ENCODE measurements around the gene KLF13.

KLF13 gene

DNA sequence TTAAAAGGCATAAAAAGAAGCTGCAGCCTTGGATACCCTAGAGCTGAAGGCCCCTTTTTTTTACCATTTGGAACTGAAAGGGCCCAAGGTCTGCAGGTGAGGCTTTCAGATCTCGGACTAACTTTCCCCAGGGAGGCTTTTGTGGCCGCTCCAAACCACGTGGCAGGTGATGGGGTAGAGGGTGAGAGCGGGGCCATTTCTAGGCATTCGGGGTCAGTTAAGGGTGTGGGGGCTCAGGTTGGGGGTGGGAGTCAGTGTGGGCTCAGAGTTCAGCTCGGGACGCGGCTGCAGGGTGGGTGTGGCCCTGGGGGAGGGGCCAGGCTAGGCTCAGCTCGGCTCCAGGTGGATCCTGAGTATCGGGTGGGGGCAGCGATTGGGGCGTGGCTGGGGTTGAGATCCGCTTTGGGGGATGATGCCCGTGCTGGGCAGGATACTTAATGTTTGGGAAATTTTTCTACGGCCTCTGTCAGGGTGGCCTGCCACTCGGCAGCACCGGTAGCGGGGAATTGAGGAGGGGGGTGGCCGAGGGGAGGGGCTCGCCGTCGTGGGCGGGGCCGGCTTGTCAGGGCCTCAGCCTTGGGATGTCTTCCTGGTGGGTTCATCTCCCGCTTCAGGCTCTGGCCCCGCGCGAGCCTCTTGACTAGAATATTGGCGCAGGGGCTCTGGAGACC lies 2.5 kb downstream of the KLF13 start:
- peak in 1 of 3 donors; percentile 30 for DNase-seq
- ChIA-PET CTCF (interaction anchor here (0.7 to 1.2 kb wide), 4 partner anchors 11 to 106 kb away, joined by 3 to 4 read pairs (median 4); no protein-coding TSS in a partner anchor), POLR2A (interaction anchor here (0.8 kb wide), 1 partner anchor 30 kb away, joined by 3 read pairs; no protein-coding TSS in a partner anchor)
- peak overlapping the region; percentile 83 to 93 for H3K27ac ChIP-seq (ENCODE audit: insufficient read depth in 1 of 2, low read depth in 1 of 2, low read length in 2 of 2, poor library complexity in 1 of 2, severe bottlenecking in 2 of 2)
- peaks cover 0 to 5% (median 0%) of the 10 kb centered on the region in 4 experiments for H3K36me3 ChIP-seq (ENCODE audit: control insufficient read depth in 4 of 4, insufficient read depth in 4 of 4, low read length in 3 of 4)
- H3K4me3 ChIP-seq (ENCODE audit: control insufficient read depth in 1 of 7, extremely low read depth in 1 of 7, insufficient read depth in 4 of 7, low read depth in 2 of 7, low read length in 6 of 7), result peak overlapping the region in 6 of 7 experiments; percentile 69 to 86 (median 80)
- WGBS (ENCODE audit: insufficient coverage), result 28% methylated on average over 16 of the region's 29 CpGs
- no peaks in the 10 kb centered on the region for H3K27me3 ChIP-seq (replicated peaks in 2 of 5; ENCODE audit: control insufficient read depth in 4 of 5, insufficient read depth in 5 of 5, low read length in 4 of 5)
- peaks cover 12 to 65% (median 57%) of the 10 kb centered on the region in 4 experiments for H3K4me1 ChIP-seq (ENCODE audit: control extremely low read depth in 1 of 4, control insufficient read depth in 4 of 4, insufficient read depth in 4 of 4, low read length in 3 of 4)
- H3K9me3 ChIP-seq (ENCODE audit: control extremely low read depth in 1 of 5, control insufficient read depth in 4 of 5, insufficient read depth in 2 of 5, low read depth in 1 of 5, low read length in 4 of 5), result no peaks in the 10 kb centered on the region

DNA sequence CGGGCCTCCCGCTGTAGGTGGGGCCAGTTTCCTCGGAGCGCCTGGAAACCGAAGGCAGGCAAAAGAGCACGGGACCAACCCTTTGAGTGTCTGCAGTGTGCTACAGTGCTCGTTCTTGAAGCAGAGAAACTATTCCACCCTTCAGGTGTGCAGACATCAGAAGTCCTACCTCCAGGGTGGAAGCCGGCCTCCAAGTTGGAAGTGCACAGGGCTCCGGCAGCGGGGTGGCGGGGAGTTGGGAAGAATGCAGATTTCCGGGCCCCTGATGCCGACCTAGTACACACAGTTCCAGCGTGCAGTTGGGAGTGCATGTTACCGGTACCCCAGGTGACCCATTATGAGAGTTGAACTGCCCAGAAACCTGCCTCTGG lies 3.0 kb downstream of the KLF13 start:
- no peak for DNase-seq
- no peaks in the 10 kb centered on the region for H3K27me3 ChIP-seq (replicated peaks in 2 of 5; ENCODE audit: control insufficient read depth in 4 of 5, insufficient read depth in 5 of 5, low read length in 4 of 5)
- H3K27ac ChIP-seq (ENCODE audit: insufficient read depth in 1 of 2, low read depth in 1 of 2, low read length in 2 of 2, poor library complexity in 1 of 2, severe bottlenecking in 2 of 2), result peak overlapping the region in 1 of 2 experiments; percentile 93
- ChIA-PET POLR2A (no interaction called here), CTCF (interaction anchor here (0.7 to 1.2 kb wide), 3 partner anchors 28 to 106 kb away, joined by 3 to 4 read pairs (median 3); no protein-coding TSS in a partner anchor)
- 79% methylated on average over 12 of the region's 15 CpGs for WGBS (ENCODE audit: insufficient coverage)
- peaks cover 9 to 60% (median 52%) of the 10 kb centered on the region in 4 experiments for H3K4me1 ChIP-seq (ENCODE audit: control extremely low read depth in 1 of 4, control insufficient read depth in 4 of 4, insufficient read depth in 4 of 4, low read length in 3 of 4)
- peak overlapping the region in 4 of 7 experiments; percentile 5 to 86 (median 76) for H3K4me3 ChIP-seq (ENCODE audit: control insufficient read depth in 1 of 7, extremely low read depth in 1 of 7, insufficient read depth in 4 of 7, low read depth in 2 of 7, low read length in 6 of 7)
- peaks cover 0 to 5% (median 0%) of the 10 kb centered on the region in 4 experiments for H3K36me3 ChIP-seq (ENCODE audit: control insufficient read depth in 4 of 4, insufficient read depth in 4 of 4, low read length in 3 of 4)
- H3K9me3 ChIP-seq (ENCODE audit: control extremely low read depth in 1 of 5, control insufficient read depth in 4 of 5, insufficient read depth in 2 of 5, low read depth in 1 of 5, low read length in 4 of 5), result no peaks in the 10 kb centered on the region

DNA sequence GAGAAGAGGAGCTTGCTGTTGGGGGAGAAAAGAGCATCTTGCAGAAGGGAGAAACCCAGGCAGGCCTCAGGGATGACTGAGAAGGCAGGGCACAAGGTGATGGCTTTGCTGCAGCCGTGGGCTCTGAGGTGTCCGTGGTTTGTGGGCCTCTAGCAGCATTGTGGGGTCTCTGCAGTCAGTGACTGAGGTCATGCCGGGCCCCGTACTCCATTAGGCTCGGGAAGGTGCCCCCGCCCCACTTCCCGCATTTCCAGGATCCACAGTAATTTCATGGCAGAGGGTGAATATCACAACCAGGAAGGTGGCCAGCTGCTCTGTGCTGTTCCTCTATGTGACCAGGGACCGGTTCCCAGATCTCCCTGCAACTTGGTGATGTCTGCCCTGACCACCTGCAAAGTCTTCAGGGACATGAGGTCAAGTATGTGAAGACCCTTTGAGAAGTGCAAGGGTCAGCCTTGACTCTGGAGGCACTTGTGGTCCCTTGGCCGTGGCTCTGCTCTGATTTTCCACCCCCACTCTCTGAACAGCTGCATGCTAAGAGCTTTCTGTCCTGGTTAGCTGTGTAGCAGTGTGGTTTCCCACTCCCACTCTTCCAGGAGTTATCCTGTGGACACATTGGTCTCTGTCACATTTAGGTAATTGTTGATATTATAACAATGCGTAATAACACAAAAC lies 3.6 kb downstream of the KLF13 start:
- CTCF ChIA-PET, result interaction anchor here (1.1 to 1.3 kb wide), 2 partner anchors 27 to 35 kb away, joined by 4 read pairs; no protein-coding TSS in a partner anchor

DNA sequence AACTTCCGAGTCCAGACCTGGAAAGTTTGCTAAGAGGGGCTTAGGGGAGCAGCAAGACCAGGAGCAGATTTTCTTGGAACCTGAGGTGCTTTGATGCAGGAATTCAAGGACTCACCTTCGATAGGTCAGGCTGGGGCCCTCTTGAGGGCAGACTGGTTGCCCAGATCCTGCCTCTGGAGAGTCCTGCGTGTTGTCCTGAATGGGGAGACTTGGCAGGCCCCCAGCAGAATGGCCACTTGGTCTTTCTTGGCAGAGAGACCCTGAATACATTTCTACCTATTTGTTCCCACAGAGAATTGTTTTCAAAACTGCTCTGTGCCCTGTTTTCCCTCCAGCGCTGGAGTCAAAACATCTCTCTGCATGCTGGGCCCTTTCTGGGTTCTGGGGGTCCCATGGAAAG lies 4.2 kb downstream of the KLF13 start:
- Histone ChIP-seq H3K4me3 (ENCODE audit: control insufficient read depth in 1 of 7, extremely low read depth in 1 of 7, insufficient read depth in 4 of 7, low read depth in 2 of 7, low read length in 6 of 7) (peak overlapping the region in 1 of 7 experiments; percentile 11), H3K27ac (ENCODE audit: insufficient read depth in 1 of 2, low read depth in 1 of 2, low read length in 2 of 2, poor library complexity in 1 of 2, severe bottlenecking in 2 of 2) (no peak overlapping the region), H3K27me3 (replicated peaks in 2 of 5; ENCODE audit: control insufficient read depth in 4 of 5, insufficient read depth in 5 of 5, low read length in 4 of 5) (no peaks in the 10 kb centered on the region), H3K36me3 (ENCODE audit: control insufficient read depth in 4 of 4, insufficient read depth in 4 of 4, low read length in 3 of 4) (peaks cover 0 to 11% (median 0%) of the 10 kb centered on the region in 4 experiments), H3K4me1 (ENCODE audit: control extremely low read depth in 1 of 4, control insufficient read depth in 4 of 4, insufficient read depth in 4 of 4, low read length in 3 of 4) (peaks cover 4 to 51% (median 42%) of the 10 kb centered on the region in 4 experiments), H3K9me3 (ENCODE audit: control extremely low read depth in 1 of 5, control insufficient read depth in 4 of 5, insufficient read depth in 2 of 5, low read depth in 1 of 5, low read length in 4 of 5) (no peaks in the 10 kb centered on the region)
- CTCF ChIA-PET, result interaction anchor here (1.3 kb wide), 1 partner anchor 26 kb away, joined by 4 read pairs; no protein-coding TSS in a partner anchor
- POLR2A ChIA-PET, result no interaction called here
- WGBS (ENCODE audit: insufficient coverage), result 96% methylated on average over 4 of the region's 4 CpGs
- DNase-seq, result no peak

More for the DNA sequence above, 3.6 kb downstream of the KLF13 start:
- Histone ChIP-seq H3K9me3 (ENCODE audit: control extremely low read depth in 1 of 5, control insufficient read depth in 4 of 5, insufficient read depth in 2 of 5, low read depth in 1 of 5, low read length in 4 of 5) (no peaks in the 10 kb centered on the region), H3K27ac (ENCODE audit: insufficient read depth in 1 of 2, low read depth in 1 of 2, low read length in 2 of 2, poor library complexity in 1 of 2, severe bottlenecking in 2 of 2) (no peak overlapping the region), H3K4me1 (ENCODE audit: control extremely low read depth in 1 of 4, control insufficient read depth in 4 of 4, insufficient read depth in 4 of 4, low read length in 3 of 4) (peaks cover 4 to 54% (median 46%) of the 10 kb centered on the region in 4 experiments), H3K27me3 (replicated peaks in 2 of 5; ENCODE audit: control insufficient read depth in 4 of 5, insufficient read depth in 5 of 5, low read length in 4 of 5) (no peaks in the 10 kb centered on the region), H3K4me3 (ENCODE audit: control insufficient read depth in 1 of 7, extremely low read depth in 1 of 7, insufficient read depth in 4 of 7, low read depth in 2 of 7, low read length in 6 of 7) (peak overlapping the region in 1 of 7 experiments; percentile 79), H3K36me3 (ENCODE audit: control insufficient read depth in 4 of 4, insufficient read depth in 4 of 4, low read length in 3 of 4) (peaks cover 0 to 7% (median 0%) of the 10 kb centered on the region in 4 experiments)
- DNase-seq, result no peak
- WGBS (ENCODE audit: insufficient coverage), result 86% methylated on average over 8 of the region's 10 CpGs
- POLR2A ChIA-PET, result no interaction called here

DNA sequence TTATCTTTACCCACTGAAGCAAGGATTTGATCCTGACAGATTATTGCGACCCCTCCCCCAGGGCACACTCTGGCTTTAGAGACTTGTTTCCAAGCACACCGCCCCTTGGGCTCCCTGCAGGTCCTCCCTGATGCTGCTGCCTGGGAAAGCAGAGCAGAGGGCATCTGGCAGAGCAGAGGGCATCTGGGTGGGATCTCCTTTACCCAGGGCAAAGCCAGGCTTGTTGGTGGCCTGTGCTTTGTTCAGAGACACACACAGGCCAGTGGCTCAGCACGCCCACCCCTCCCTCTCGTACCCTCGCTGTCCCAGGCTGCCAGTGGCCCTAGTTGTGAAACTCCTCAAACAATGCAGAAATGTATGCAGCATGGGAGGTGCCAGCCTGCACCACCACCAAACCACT lies 4.8 kb downstream of the KLF13 start:
- DNase-seq, result no peak
- CTCF ChIA-PET, result no interaction called here
- POLR2A ChIA-PET, result no interaction called here
- WGBS (ENCODE audit: insufficient coverage), result 91% methylated on average over 3 of the region's 5 CpGs
- H3K9me3 ChIP-seq (ENCODE audit: control extremely low read depth in 1 of 5, control insufficient read depth in 4 of 5, insufficient read depth in 2 of 5, low read depth in 1 of 5, low read length in 4 of 5), result no peaks in the 10 kb centered on the region
- peak overlapping the region in 1 of 7 experiments; percentile 11 for H3K4me3 ChIP-seq (ENCODE audit: control insufficient read depth in 1 of 7, extremely low read depth in 1 of 7, insufficient read depth in 4 of 7, low read depth in 2 of 7, low read length in 6 of 7)
- H3K27me3 ChIP-seq (replicated peaks in 2 of 5; ENCODE audit: control insufficient read depth in 4 of 5, insufficient read depth in 5 of 5, low read length in 4 of 5), result no peaks in the 10 kb centered on the region
- peaks cover 0 to 11% (median 0%) of the 10 kb centered on the region in 4 experiments for H3K36me3 ChIP-seq (ENCODE audit: control insufficient read depth in 4 of 4, insufficient read depth in 4 of 4, low read length in 3 of 4)
- H3K27ac ChIP-seq (ENCODE audit: insufficient read depth in 1 of 2, low read depth in 1 of 2, low read length in 2 of 2, poor library complexity in 1 of 2, severe bottlenecking in 2 of 2), result no peak overlapping the region
- H3K4me1 ChIP-seq (ENCODE audit: control extremely low read depth in 1 of 4, control insufficient read depth in 4 of 4, insufficient read depth in 4 of 4, low read length in 3 of 4), result peaks cover 4 to 51% (median 43%) of the 10 kb centered on the region in 4 experiments

DNA sequence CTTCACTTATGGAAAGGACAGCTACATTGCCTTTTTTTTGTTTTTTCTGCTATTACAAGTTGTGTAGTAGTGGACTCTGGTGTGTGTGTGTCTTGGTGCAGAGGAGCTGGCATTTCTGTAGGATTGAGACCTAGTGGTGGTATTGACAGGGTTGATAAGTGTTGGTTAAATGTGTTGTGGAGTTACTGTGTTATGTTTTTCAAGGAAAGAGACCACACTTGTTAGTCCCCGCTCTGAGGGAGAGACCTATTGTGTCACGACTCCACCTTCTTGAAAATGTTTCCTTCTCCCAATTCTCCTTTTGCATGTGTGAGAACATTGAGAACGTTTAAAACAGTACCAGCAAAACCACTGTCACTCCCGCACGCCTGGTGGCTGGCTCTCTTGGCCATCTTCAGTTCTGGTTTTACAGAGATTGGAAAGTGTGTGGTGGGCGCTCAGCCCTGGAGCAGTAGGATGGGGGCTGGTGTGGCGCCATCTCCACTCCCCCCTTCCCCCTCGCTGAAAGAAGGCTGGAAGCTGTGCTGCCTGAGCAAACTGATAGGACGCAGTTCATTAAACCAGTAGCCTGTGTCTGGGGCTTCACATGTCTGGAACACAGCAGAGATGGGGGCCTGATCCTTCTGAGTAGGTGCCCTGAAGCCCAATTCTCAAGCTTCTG lies 5.5 kb downstream of the KLF13 start:
- H3K27ac ChIP-seq (ENCODE audit: insufficient read depth in 1 of 2, low read depth in 1 of 2, low read length in 2 of 2, poor library complexity in 1 of 2, severe bottlenecking in 2 of 2), result no peak overlapping the region
- POLR2A ChIA-PET, result interaction anchor here (0.6 kb wide), 1 partner anchor 25 kb away, joined by 3 read pairs; no protein-coding TSS in a partner anchor
- H3K36me3 ChIP-seq (ENCODE audit: control insufficient read depth in 4 of 4, insufficient read depth in 4 of 4, low read length in 3 of 4), result peaks cover 0 to 11% (median 0%) of the 10 kb centered on the region in 4 experiments
- peak in 2 of 3 donors; percentile 41 to 55 for DNase-seq
- WGBS (ENCODE audit: insufficient coverage), result 76% methylated on average over 3 of the region's 9 CpGs
- CTCF ChIA-PET, result interaction anchor here (0.8 to 1.6 kb wide), 5 partner anchors 20 to 156 kb away, joined by 3 to 4 read pairs (median 3); no protein-coding TSS in a partner anchor
- no peaks in the 10 kb centered on the region for H3K9me3 ChIP-seq (ENCODE audit: control extremely low read depth in 1 of 5, control insufficient read depth in 4 of 5, insufficient read depth in 2 of 5, low read depth in 1 of 5, low read length in 4 of 5)
- no peak overlapping the region for H3K4me3 ChIP-seq (ENCODE audit: control insufficient read depth in 1 of 7, extremely low read depth in 1 of 7, insufficient read depth in 4 of 7, low read depth in 2 of 7, low read length in 6 of 7)
- peaks cover 4 to 57% (median 45%) of the 10 kb centered on the region in 4 experiments for H3K4me1 ChIP-seq (ENCODE audit: control extremely low read depth in 1 of 4, control insufficient read depth in 4 of 4, insufficient read depth in 4 of 4, low read length in 3 of 4)
- H3K27me3 ChIP-seq (replicated peaks in 2 of 5; ENCODE audit: control insufficient read depth in 4 of 5, insufficient read depth in 5 of 5, low read length in 4 of 5), result no peaks in the 10 kb centered on the region
